Progenitor cell of endocrine pancreas (in vitro differentiated cells): ENCODE data around the gene PRAC2. TPM values are rescaled to one million over a fixed set of nuclear protein-coding genes. Genes with fewer than 3 reads are reported as not detected.

Source experiments
- DNase-seq: peaks from one replicate; pipeline ENCODE4 v3.0.0; 2021; ENCODE audit warnings: low spot score; ENCODE audit not compliant: unreplicated experiment
- H3K27ac Mint-ChIP-seq: 2 replicates; pipeline ENCODE4 v1.8.0; 2021; ENCODE audit warnings: mild to moderate bottlenecking, moderate library complexity, mixed read lengths
- H3K27me3 Mint-ChIP-seq: 2 replicates; pipeline ENCODE4 v1.8.0; 2021; ENCODE audit warnings: mixed read lengths
- H3K36me3 Mint-ChIP-seq: 2 replicates; pipeline ENCODE4 v1.8.0; 2022; ENCODE audit warnings: mixed read lengths; ENCODE audit not compliant: insufficient read depth
- H3K4me1 Mint-ChIP-seq: 2 replicates; pipeline ENCODE4 v1.8.0; 2021; ENCODE audit warnings: low read depth, mixed read lengths
- H3K4me3 Mint-ChIP-seq: 2 replicates; pipeline ENCODE4 v1.8.0; 2021; ENCODE audit warnings: low read depth, mild to moderate bottlenecking, moderate library complexity, mixed read lengths
- H3K9me3 Mint-ChIP-seq: 2 replicates; pipeline ENCODE4 v1.8.0; 2021; ENCODE audit warnings: low read depth, mixed read lengths
- total RNA-seq: library from RNA; stranded (reverse); gene quantifications from 2 replicates; pipeline ENCODE4 v1.2.1, GENCODE V29; 2021
- TF ChIP-seq, protein P1 (sequence below): fragments of 200-600 bp; sonication (generic); IDR thresholded peaks from one replicate; pipeline ENCODE4 v1.5.0; 2021; ENCODE audit warnings: antibody characterized with exemption, mild to moderate bottlenecking; ENCODE audit not compliant: unreplicated experiment

PRAC2 gene
- total RNA-seq, 1 donor from 2014 or later = not detected

- H3K27me3 Mint-ChIP-seq = peaks cover 99% of the 10 kb centered on the region
- H3K4me1 Mint-ChIP-seq = peaks cover 3% of the 10 kb centered on the region
- no peaks in the 10 kb centered on the region for H3K9me3 Mint-ChIP-seq
- no peaks in the 10 kb centered on the region for H3K36me3 Mint-ChIP-seq
- no peak for DNase-seq
- H3K27ac Mint-ChIP-seq = no peak overlapping the region
- TF ChIP-seq, protein P1, sequence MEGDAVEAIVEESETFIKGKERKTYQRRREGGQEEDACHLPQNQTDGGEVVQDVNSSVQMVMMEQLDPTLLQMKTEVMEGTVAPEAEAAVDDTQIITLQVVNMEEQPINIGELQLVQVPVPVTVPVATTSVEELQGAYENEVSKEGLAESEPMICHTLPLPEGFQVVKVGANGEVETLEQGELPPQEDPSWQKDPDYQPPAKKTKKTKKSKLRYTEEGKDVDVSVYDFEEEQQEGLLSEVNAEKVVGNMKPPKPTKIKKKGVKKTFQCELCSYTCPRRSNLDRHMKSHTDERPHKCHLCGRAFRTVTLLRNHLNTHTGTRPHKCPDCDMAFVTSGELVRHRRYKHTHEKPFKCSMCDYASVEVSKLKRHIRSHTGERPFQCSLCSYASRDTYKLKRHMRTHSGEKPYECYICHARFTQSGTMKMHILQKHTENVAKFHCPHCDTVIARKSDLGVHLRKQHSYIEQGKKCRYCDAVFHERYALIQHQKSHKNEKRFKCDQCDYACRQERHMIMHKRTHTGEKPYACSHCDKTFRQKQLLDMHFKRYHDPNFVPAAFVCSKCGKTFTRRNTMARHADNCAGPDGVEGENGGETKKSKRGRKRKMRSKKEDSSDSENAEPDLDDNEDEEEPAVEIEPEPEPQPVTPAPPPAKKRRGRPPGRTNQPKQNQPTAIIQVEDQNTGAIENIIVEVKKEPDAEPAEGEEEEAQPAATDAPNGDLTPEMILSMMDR = no peak
- H3K4me3 Mint-ChIP-seq = no peak overlapping the region
Observed at GRCh38 chr17:48726114-48726915, 3.3 kb downstream of the PRAC2 start.

DNA sequence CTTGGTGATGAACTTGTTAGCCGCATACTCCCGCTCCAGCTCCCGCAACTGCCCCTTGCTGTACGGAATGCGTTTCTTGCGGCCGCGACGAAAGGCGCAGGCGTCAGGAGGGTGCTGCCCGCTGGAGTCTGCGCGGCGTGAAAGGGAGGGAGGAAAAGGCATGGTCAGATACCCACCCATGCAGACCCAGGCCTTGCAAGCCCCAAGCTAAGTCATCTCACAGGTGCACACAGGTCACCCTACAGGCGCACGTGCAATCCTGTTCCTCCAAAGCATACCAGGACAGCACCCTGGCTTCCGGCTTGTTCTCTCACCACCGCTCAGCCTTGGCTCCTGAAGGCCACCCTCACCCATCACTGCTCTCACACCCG is 3.9 kb downstream of the PRAC2 start:
- Mint-ChIP-seq H3K9me3 (no peaks in the 10 kb centered on the region), H3K4me3 (no peak overlapping the region), H3K27me3 (peaks cover 99% of the 10 kb centered on the region), H3K27ac (no peak overlapping the region), H3K36me3 (no peaks in the 10 kb centered on the region), H3K4me1 (peaks cover 3% of the 10 kb centered on the region)
- TF ChIP-seq, protein P1 = no peak
- no peak for DNase-seq

DNA sequence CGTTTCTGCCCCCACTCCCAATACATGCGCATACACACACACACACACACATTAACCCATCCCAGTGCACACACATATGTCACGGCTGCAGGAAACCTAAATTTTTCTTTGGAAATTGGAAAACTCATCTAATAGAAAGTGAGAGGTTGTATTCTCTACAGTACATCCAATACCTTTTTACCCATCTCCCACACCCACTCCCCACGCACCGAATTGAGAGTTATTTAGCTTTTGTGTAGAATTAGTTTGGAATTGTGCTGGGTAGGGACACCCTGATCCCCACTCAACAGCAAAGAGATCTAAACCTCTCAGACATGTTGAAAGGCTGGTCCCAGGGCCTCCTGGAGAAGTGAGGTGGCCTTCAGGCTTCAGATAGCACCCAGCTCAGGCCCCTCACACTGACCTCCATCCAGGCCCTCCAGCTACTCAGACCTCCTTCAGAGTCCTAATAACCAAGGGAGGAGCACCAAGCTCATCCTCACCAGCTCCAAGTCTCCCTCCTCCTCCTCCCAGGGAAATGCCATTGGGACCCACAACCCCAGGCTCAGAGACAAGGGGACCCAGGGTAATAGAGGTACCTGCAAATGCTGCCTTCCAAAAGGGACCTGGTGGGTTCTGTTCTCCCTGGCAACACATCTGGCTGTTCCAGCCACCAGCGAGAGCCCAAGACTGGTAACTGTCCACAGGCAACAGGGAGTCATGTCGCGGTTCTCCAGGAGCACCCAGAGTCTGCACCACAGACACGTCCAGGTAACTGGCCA is 4.6 kb downstream of the PRAC2 start:
- no peak for DNase-seq
- Mint-ChIP-seq H3K36me3 (no peaks in the 10 kb centered on the region), H3K4me1 (peaks cover 3% of the 10 kb centered on the region), H3K27ac (no peak overlapping the region), H3K9me3 (no peaks in the 10 kb centered on the region), H3K4me3 (no peak overlapping the region), H3K27me3 (peaks cover 99% of the 10 kb centered on the region)
- TF ChIP-seq, protein P1 = no peak

DNA sequence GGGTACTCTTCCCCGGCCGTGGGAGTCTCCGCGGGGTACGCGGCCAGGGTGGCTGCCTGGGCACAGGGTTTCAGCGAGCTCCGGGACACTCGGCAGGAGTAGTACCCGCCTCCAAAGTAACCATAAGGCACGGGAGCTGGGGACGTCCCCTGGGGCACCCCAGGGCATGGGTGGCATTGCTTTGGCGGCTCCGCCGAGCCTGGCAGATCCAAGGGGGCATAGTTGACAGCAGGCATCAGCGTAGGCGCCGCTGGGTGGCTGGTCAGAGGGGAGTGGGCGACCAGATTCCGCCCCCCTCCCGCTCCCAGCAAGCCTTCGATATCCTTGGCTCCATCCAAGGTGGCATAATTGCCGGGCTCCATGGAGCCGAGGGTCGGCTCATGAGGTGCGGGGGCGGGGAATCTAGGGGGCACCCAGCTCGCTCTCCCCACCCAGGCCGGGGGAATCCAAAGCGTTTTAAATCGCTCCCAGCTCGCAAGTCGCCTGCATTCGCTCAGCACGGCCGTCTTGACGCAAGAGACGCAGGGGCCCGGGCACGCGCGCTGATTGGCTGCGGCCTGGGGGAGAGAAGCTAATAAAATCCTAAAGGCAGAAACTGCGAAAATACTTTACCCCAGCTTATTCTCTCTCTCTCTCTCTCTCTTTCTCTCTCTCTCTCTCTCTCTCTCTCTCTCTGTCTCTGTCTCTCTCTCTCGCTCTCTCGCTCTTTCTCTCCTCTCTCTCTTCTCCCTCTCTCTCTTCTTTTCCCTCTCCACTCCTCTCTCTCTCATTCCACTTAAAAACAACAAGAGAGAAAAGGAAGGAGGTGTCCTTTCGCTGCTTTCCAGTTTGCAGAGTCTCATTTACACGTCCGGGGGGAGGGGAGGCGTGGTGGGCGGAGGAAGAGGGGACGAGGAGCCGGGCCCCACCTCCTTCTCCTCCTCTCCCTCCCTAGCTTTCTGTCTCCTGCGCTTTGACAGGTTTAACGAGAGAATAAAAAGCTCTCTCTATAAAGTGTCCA is 5.5 kb downstream of the PRAC2 start, which contains the start of gene HOXB13:
TSS of gene HOXB13 (minus strand) at position 519 of the 1,000 bp plus-strand sequence. CDS start at position 362, 157 bp downstream.
- DNase-seq = no peak
- no peak within 1 kb of the TSS for H3K27ac Mint-ChIP-seq
- H3K27me3 Mint-ChIP-seq = peaks cover 97% of the 10 kb centered on the region
- no peaks in the 10 kb centered on the region for H3K9me3 Mint-ChIP-seq
- H3K4me3 Mint-ChIP-seq = peak within 1 kb of the TSS; percentile 55
- TF ChIP-seq, protein P1 = no peak
- peaks cover 5% of the 10 kb centered on the region for H3K4me1 Mint-ChIP-seq
- no peaks in the 10 kb centered on the region for H3K36me3 Mint-ChIP-seq
